ES-I3 (cell line): ENCODE data around the gene MYL12A.
"Not testable (repeated sequence)": the region's sequence is repeated elsewhere in the genome, so short reads cannot be mapped to it uniquely, and the experiment has no call there.

Source experiments
- H3K36me3 ChIP-seq: 2 replicates; pipeline ENCODE4 v1.6.1; 2013; ENCODE audit warnings: mild to moderate bottlenecking, low read length, control low read depth, moderate library complexity; ENCODE audit not compliant: insufficient read depth
- H3K4me1 ChIP-seq: 2 replicates; pipeline ENCODE4 v1.6.1; 2013; ENCODE audit warnings: mild to moderate bottlenecking, control low read depth, low read length; ENCODE audit not compliant: insufficient read depth
- H3K9ac ChIP-seq: 2 replicates; pipeline ENCODE4 v1.6.1; 2013; ENCODE audit warnings: low read depth, mild to moderate bottlenecking, low read length, moderate library complexity
- H3K9me3 ChIP-seq: 2 replicates; pipeline ENCODE4 v1.6.1; 2013; ENCODE audit warnings: mild to moderate bottlenecking, low read length, moderate library complexity; ENCODE audit not compliant: control insufficient read depth, insufficient read depth

The MYL12A gene

DNA sequence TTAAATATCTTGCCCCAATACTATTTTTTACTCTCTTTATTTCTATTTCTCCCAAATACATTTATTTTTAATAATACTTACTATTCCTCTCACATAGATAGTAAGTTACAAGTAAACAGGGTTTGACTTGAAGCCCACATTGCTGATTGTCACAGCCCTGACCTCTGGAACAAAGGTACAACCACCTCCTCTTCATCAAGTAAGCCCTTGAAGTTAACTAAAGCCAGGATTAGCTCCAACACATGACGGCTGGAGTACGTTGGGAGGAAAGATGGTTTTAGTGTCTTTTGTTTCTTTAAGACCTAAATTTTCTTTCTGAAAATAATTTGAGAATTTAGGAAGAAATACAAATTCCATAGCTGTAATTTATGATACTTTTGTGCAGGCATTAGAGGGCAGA, 28.8 kb upstream of the MYL12A start:
- H3K36me3 ChIP-seq: no peaks in the 10 kb centered on the region
- H3K4me1 ChIP-seq: no peaks in the 10 kb centered on the region
- no peak overlapping the region for H3K9ac ChIP-seq
- no peaks in the 10 kb centered on the region for H3K9me3 ChIP-seq

- Histone ChIP-seq H3K4me1 (no peaks in the 10 kb centered on the region), H3K36me3 (no peaks in the 10 kb centered on the region), H3K9me3 (no peaks in the 10 kb centered on the region), H3K9ac (no peak overlapping the region)
Observed at GRCh38 chr18:3219241-3219630, 28.4 kb upstream of the MYL12A start.

- Histone ChIP-seq H3K4me1 (no peaks in the 10 kb centered on the region), H3K9ac (no peak within 1 kb of the TSS), H3K36me3 (no peaks in the 10 kb centered on the region), H3K9me3 (no peaks in the 10 kb centered on the region)
Observed at GRCh38 chr18:3219631-3220335, 27.8 kb upstream of the MYL12A start, which contains the start of gene MYOM1. MYOM1 (minus strand) TSS chr18:3219968; CDS start chr18:3215223, 4,745 bp downstream.

DNA sequence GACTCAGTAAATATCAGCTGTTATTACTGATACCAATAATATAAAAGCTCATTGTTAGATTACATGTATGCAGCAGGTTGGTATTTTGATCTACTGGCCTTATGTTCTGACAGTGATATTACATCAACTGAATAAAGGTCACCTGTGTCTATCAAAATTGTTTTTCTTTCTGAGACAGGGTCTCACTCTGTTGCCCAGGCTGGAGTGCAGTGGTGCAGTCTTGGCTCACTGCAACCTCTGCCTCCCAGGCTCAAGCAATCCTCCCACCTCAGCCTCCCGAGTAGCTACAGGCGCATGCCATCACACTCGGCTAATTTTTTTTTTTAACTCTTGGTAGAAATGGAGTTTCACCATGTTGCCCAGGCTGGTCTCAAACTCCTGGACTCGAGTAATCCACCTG, 26.7 kb upstream of the MYL12A start:
- not testable (repeated sequence) for H3K9me3 ChIP-seq, H3K4me1 ChIP-seq, H3K36me3 ChIP-seq, H3K9ac ChIP-seq

DNA sequence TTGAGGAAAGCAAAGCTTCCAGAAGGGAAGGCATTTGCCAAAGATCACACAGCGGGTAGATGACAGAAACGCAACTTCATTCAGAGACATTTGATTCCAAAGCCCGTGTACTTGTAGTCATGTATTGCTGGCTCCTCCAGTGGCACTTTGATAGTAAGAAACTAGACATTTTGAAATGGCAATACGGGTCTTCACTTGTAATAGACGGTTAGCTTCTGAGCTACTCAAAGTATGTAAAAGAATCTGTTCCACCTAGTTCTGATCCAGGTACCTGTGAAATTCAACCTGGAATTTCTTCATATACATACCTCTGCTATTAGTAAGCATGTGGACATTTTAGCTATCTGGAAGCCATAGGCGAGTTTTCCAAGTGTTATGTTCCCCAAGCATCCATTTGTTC, 26.1 kb upstream of the MYL12A start:
- H3K4me1 ChIP-seq: no peaks in the 10 kb centered on the region
- H3K9me3 ChIP-seq: no peaks in the 10 kb centered on the region
- H3K9ac ChIP-seq: no peak overlapping the region
- no peaks in the 10 kb centered on the region for H3K36me3 ChIP-seq

GRCh38 chr18:3223356-3223755, 24.2 kb upstream of the MYL12A start:
- no peaks in the 10 kb centered on the region for H3K36me3 ChIP-seq
- no peaks in the 10 kb centered on the region for H3K4me1 ChIP-seq
- no peak overlapping the region for H3K9ac ChIP-seq
- H3K9me3 ChIP-seq: no peaks in the 10 kb centered on the region

GRCh38 chr18:3224223-3224622, 23.4 kb upstream of the MYL12A start:
- no peaks in the 10 kb centered on the region for H3K4me1 ChIP-seq
- no peaks in the 10 kb centered on the region for H3K9me3 ChIP-seq
- no peaks in the 10 kb centered on the region for H3K36me3 ChIP-seq
- H3K9ac ChIP-seq: no peak overlapping the region

DNA sequence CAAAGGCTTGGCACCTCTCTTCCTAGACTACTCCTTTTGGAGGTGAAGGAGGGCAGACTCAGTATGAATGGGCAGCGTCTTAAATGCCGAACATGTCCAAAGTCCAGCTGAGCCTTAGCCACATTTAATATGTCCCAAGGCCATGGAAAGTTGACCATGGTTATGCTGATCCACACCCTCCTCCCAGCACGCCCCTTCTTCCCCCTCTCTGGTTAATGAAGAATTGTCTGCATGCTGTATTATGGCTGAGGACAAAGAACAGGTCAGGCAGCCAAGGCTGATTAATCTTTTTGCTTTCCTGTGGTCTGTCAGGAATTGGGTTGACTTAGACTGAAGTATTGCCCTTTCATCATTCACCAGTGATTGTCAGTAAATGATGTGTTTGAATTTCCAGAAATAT, 22.0 kb upstream of the MYL12A start:
- H3K4me1 ChIP-seq: no peaks in the 10 kb centered on the region
- H3K9ac ChIP-seq: no peak overlapping the region
- no peaks in the 10 kb centered on the region for H3K9me3 ChIP-seq
- H3K36me3 ChIP-seq: no peaks in the 10 kb centered on the region

GRCh38 chr18:3226048-3226447, 21.6 kb upstream of the MYL12A start:
- no peaks in the 10 kb centered on the region for H3K9me3 ChIP-seq
- no peaks in the 10 kb centered on the region for H3K36me3 ChIP-seq
- H3K9ac ChIP-seq: no peak overlapping the region
- H3K4me1 ChIP-seq: 0 out of 2 replicates have a peak, but pooled peaks cover under 1% of the 10 kb centered on the region

- Histone ChIP-seq H3K9ac (no peak overlapping the region), H3K9me3 (no peaks in the 10 kb centered on the region), H3K4me1 (0 out of 2 replicates have a peak, but pooled peaks cover 3% of the 10 kb centered on the region), H3K36me3 (no peaks in the 10 kb centered on the region)
Observed at GRCh38 chr18:3230401-3231334, 16.9 kb upstream of the MYL12A start.

DNA sequence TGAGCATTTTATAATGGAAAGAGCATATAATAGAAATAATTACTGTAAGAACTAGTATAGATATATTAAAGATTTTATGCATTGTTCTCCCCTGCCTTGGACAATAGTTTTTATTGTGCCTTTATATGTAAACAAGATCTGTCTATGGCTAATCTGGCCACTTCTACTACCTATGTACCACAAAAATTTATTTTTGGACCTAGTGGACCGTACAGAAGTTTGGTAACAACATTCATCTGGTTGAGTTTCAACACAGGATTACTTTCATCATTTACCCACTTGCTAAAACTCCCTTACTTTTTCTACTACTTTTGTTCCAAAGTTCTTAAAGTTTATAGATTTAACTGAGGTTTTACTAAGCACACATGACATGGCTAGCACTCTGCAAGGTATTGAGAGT, 14.6 kb upstream of the MYL12A start:
- 0 out of 2 replicates have a peak, but pooled peaks cover 6% of the 10 kb centered on the region for H3K9me3 ChIP-seq
- no peak overlapping the region for H3K9ac ChIP-seq
- 0 out of 2 replicates have a peak, but pooled peaks cover 3% of the 10 kb centered on the region for H3K4me1 ChIP-seq
- no peaks in the 10 kb centered on the region for H3K36me3 ChIP-seq

DNA sequence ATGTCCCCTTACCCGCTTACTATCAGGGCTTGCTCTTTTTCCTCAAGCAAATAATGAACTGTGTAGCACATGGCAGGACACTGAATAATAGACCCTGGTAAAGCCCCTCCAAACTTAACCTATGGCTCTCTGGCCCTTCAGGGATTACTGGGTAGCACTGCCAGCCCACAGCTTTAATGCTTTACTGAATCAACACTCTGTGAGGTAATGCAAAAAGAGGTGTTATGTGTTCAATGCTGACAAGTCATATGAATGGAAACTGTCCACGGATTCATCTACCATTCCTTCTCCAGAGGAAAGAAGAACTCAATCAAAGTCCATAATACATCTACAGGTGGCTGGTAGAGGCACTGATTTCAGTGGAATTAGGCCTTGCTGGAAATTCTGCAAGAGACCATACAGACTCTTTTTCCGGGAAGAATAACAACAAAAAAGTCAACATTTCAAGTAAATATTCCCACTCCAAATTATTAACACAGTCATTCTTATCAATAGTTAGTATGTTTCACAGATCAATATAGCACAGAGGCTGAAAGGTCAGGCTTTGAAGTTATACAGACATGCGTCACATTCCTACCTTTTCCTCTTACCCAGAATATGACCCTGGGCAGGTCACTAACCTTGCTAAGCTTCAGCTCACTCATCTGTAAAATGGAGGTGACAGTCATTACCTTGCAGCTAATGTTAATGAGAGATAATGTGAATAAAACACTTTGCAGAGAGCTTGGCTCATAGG, 14.0 kb upstream of the MYL12A start:
- Histone ChIP-seq H3K36me3 (no peaks in the 10 kb centered on the region), H3K9ac (no peak overlapping the region), H3K4me1 (0 out of 2 replicates have a peak, but pooled peaks cover 3% of the 10 kb centered on the region), H3K9me3 (0 out of 2 replicates have a peak, but pooled peaks cover 7% of the 10 kb centered on the region)

DNA sequence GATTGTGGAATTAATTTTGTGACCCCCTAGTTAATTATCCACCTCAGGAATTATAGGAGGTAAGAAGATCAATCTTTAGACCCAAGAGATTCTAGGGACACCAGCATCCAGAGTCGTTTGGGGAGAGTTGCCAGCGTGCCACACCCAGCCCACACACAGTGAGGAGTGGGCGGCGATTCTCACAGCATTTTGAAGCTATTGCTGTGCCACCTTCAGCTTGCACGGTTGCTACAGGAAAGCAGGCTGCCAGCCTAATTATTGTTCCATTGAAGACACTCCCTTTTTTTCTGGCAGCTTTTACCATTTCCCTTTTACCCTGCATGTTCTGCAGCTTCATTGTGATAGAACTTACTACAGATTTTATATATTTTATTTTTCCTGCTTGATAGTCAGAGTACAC, 13.1 kb upstream of the MYL12A start:
- 0 out of 2 replicates have a peak, but pooled peaks cover 3% of the 10 kb centered on the region for H3K4me1 ChIP-seq
- no peaks in the 10 kb centered on the region for H3K36me3 ChIP-seq
- H3K9me3 ChIP-seq: 0 out of 2 replicates have a peak, but pooled peaks cover 7% of the 10 kb centered on the region
- H3K9ac ChIP-seq: no peak overlapping the region

DNA sequence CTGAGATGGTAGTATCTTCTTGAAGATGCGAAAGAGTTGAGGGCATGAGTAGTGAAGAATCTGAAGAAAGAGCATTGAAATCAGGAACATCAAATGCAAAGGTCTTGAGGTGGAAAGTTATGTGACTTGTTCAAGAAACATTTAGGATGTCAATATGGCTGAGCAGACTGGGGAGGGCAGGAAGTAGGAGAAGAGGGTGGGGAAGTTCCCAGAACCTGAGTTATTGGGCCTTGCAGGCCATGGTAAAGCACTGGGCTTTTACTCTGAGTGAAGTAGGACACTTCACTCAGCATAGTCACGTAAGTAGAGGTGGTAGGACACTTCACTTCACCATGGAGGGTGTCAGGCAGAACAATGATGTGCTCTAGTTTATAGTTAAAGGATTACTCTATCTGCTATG, 11.8 kb upstream of the MYL12A start:
- Histone ChIP-seq H3K4me1 (0 out of 2 replicates have a peak, but pooled peaks cover 3% of the 10 kb centered on the region), H3K9me3 (0 out of 2 replicates have a peak, but pooled peaks cover 7% of the 10 kb centered on the region), H3K9ac (no peak overlapping the region)

More for the DNA sequence above, 11.8 kb upstream of the MYL12A start:
- H3K36me3 ChIP-seq: no peaks in the 10 kb centered on the region
